Adrenal gland (tissue), 5 donors: ENCODE results near the gene CSN1S1.

Experiments
- POLR2A ChIP-seq, 2 donors: fragments of 450-650 bp; IDR thresholded peaks; one replicate each; pipeline ENCODE4 v1.6.1; 2017; ENCODE audit warnings: antibody characterized with exemption in 2 of 2, mild to moderate bottlenecking in 2 of 2, moderate library complexity in 1 of 2
- TF ChIP-seq, protein P1 (sequence below), 6 experiments: fragments of 450-650 bp in 4 of 6; fragments of 200-600 bp in 2 of 6; sonication (generic) in 1 of 6; IDR thresholded peaks; 1 replicate in 5 of 6; 2 replicates in 1 of 6; pipeline versions ENCODE4 v1.5.1 to v1.8.0; 2016 to 2021; ENCODE audit warnings: antibody characterized with exemption in 6 of 6, mild to moderate bottlenecking in 2 of 6, moderate library complexity in 1 of 6
- donor health status: DM: no; HTN: no; CAD: no.

DNA sequence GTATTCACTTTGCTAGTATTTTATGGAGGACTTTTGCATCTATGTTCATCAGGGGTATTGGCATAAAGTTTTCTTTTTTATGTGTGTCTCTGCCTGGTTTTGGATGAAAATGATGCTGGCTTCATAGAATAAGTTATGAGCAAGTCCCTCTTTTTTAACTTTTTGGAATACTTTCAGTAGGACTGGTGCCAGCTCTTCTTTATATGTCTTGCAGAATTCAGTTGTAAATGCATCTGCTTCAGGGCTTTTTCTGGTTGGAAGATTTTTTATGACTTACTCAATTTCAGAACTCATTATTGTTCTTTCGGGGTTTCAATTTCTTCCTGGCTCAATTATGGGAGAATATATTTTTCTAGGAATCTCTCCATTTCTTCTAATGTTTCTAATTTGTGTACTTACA, 43.8 kb downstream of the CSN1S1 start:
- TF ChIP-seq, protein P1, sequence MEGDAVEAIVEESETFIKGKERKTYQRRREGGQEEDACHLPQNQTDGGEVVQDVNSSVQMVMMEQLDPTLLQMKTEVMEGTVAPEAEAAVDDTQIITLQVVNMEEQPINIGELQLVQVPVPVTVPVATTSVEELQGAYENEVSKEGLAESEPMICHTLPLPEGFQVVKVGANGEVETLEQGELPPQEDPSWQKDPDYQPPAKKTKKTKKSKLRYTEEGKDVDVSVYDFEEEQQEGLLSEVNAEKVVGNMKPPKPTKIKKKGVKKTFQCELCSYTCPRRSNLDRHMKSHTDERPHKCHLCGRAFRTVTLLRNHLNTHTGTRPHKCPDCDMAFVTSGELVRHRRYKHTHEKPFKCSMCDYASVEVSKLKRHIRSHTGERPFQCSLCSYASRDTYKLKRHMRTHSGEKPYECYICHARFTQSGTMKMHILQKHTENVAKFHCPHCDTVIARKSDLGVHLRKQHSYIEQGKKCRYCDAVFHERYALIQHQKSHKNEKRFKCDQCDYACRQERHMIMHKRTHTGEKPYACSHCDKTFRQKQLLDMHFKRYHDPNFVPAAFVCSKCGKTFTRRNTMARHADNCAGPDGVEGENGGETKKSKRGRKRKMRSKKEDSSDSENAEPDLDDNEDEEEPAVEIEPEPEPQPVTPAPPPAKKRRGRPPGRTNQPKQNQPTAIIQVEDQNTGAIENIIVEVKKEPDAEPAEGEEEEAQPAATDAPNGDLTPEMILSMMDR (IDR thresholded peaks at IDR 0.05): no peak
- no peak for TF ChIP-seq POLR2A (IDR thresholded peaks at IDR 0.05)
